Measurements from ENCODE around the gene RAPGEF2. TPM values are rescaled to one million over a fixed set of nuclear protein-coding genes. Genes with fewer than 3 reads are reported as not detected.

The RAPGEF2 gene
- total RNA-seq, 1 donor from 2014 or later: 31.0 TPM

GRCh38 chr4:159346681-159347080, 243.8 kb downstream of the RAPGEF2 start:
- no peak overlapping the region for H3K27ac Mint-ChIP-seq (ENCODE audit: unreplicated experiment)
- H3K4me1 Mint-ChIP-seq (ENCODE audit: low read depth): no peaks in the 10 kb centered on the region
- no peak for TF ChIP-seq CTCF (IDR thresholded peaks at IDR 0.05)
- no peaks in the 10 kb centered on the region for H3K9me3 Mint-ChIP-seq (ENCODE audit: low read depth)
- no peak overlapping the region for H3K4me3 Mint-ChIP-seq (ENCODE audit: unreplicated experiment)
- H3K27me3 Mint-ChIP-seq (ENCODE audit: low read depth): no peaks in the 10 kb centered on the region
- no peak for DNase-seq (ENCODE audit: low spot score)
- H3K36me3 Mint-ChIP-seq (ENCODE audit: low read depth): peaks cover 42% of the 10 kb centered on the region

GRCh38 chr4:159347813-159348212, 244.9 kb downstream of the RAPGEF2 start:
- H3K9me3 Mint-ChIP-seq (ENCODE audit: low read depth): no peaks in the 10 kb centered on the region
- no peak for DNase-seq (ENCODE audit: low spot score)
- no peak for TF ChIP-seq CTCF (IDR thresholded peaks at IDR 0.05)
- no peaks in the 10 kb centered on the region for H3K27me3 Mint-ChIP-seq (ENCODE audit: low read depth)
- no peak overlapping the region for H3K4me3 Mint-ChIP-seq (ENCODE audit: unreplicated experiment)
- H3K4me1 Mint-ChIP-seq (ENCODE audit: low read depth): no peaks in the 10 kb centered on the region
- no peak overlapping the region for H3K27ac Mint-ChIP-seq (ENCODE audit: unreplicated experiment)
- H3K36me3 Mint-ChIP-seq (ENCODE audit: low read depth): peaks cover 41% of the 10 kb centered on the region

GRCh38 chr4:159349332-159349731, 246.5 kb downstream of the RAPGEF2 start:
- Mint-ChIP-seq H3K27ac (ENCODE audit: unreplicated experiment) (no peak overlapping the region), H3K4me1 (ENCODE audit: low read depth) (no peaks in the 10 kb centered on the region), H3K36me3 (ENCODE audit: low read depth) (peaks cover 40% of the 10 kb centered on the region), H3K27me3 (ENCODE audit: low read depth) (no peaks in the 10 kb centered on the region), H3K4me3 (ENCODE audit: unreplicated experiment) (no peak overlapping the region), H3K9me3 (ENCODE audit: low read depth) (no peaks in the 10 kb centered on the region)
- no peak for TF ChIP-seq CTCF (IDR thresholded peaks at IDR 0.05)
- DNase-seq (ENCODE audit: low spot score): no peak

- DNase-seq (ENCODE audit: low spot score): no peak
- Mint-ChIP-seq H3K36me3 (ENCODE audit: low read depth) (peaks cover 38% of the 10 kb centered on the region), H3K27ac (ENCODE audit: unreplicated experiment) (no peak overlapping the region), H3K9me3 (ENCODE audit: low read depth) (no peaks in the 10 kb centered on the region), H3K4me3 (ENCODE audit: unreplicated experiment) (no peak overlapping the region), H3K4me1 (ENCODE audit: low read depth) (no peaks in the 10 kb centered on the region), H3K27me3 (ENCODE audit: low read depth) (no peaks in the 10 kb centered on the region)
- no peak for TF ChIP-seq CTCF (IDR thresholded peaks at IDR 0.05)
Measured at GRCh38 chr4:159352609-159353008, 249.7 kb downstream of the RAPGEF2 start.

GRCh38 chr4:159353422-159354116, 250.7 kb downstream of the RAPGEF2 start:
- H3K36me3 Mint-ChIP-seq (ENCODE audit: low read depth): peaks cover 32% of the 10 kb centered on the region
- no peak overlapping the region for H3K4me3 Mint-ChIP-seq (ENCODE audit: unreplicated experiment)
- no peaks in the 10 kb centered on the region for H3K27me3 Mint-ChIP-seq (ENCODE audit: low read depth)
- no peak for TF ChIP-seq CTCF (IDR thresholded peaks at IDR 0.05)
- DNase-seq (ENCODE audit: low spot score): no peak
- peaks cover 7% of the 10 kb centered on the region for H3K4me1 Mint-ChIP-seq (ENCODE audit: low read depth)
- no peaks in the 10 kb centered on the region for H3K9me3 Mint-ChIP-seq (ENCODE audit: low read depth)
- H3K27ac Mint-ChIP-seq (ENCODE audit: unreplicated experiment): no peak overlapping the region
